Smooth muscle cell (in vitro differentiated cells): Measurements from ENCODE around the gene PSMB7. TPM values are rescaled to one million over a fixed set of nuclear protein-coding genes. Genes with fewer than 3 reads are reported as not detected.

Experiments
- DNase-seq: peaks from one replicate; lab custom pipeline; 2025; ENCODE audit not compliant: unreplicated experiment; lab: John Stamatoyannopoulos, UW
- H2AFZ ChIP-seq: fragments of 200-600 bp; sonication (generic); 2 replicates; pipeline ENCODE4 v1.6.0; 2016; ENCODE audit warnings: antibody characterized with exemption, low read depth, mild to moderate bottlenecking
- H3F3A ChIP-seq: fragments of 200-600 bp; sonication (generic); 2 replicates; pipeline ENCODE4 v1.6.0; 2017; ENCODE audit warnings: antibody characterized with exemption, low read depth
- H3K27ac ChIP-seq: fragments of 200-600 bp; sonication (generic); 2 replicates; pipeline ENCODE4 v1.5.1; 2016; ENCODE audit warnings: low read depth, mild to moderate bottlenecking
- H3K27me3 ChIP-seq: fragments of 200-600 bp; sonication (generic); 2 replicates; pipeline ENCODE4 v1.6.1; 2016; ENCODE audit warnings: low read depth, mild to moderate bottlenecking
- H3K36me3 ChIP-seq: fragments of 200-600 bp; sonication (generic); 2 replicates; pipeline ENCODE4 v1.5.1; 2016; ENCODE audit warnings: low read depth
- H3K4me1 ChIP-seq: fragments of 200-600 bp; sonication (generic); 2 replicates; pipeline ENCODE4 v1.5.1; 2016; ENCODE audit warnings: low read depth
- H3K4me2 ChIP-seq: fragments of 200-600 bp; sonication (generic); 2 replicates; pipeline ENCODE4 v1.6.0; 2016; ENCODE audit warnings: mild to moderate bottlenecking
- H3K4me3 ChIP-seq: fragments of 200-600 bp; sonication (generic); 2 replicates; pipeline ENCODE4 v1.5.1; 2016; ENCODE audit warnings: mild to moderate bottlenecking
- H3K79me2 ChIP-seq: fragments of 200-600 bp; sonication (generic); 2 replicates; pipeline ENCODE4 v1.6.0; 2016; ENCODE audit warnings: low read depth, mild to moderate bottlenecking
- H3K9ac ChIP-seq: fragments of 200-600 bp; sonication (generic); 2 replicates; pipeline ENCODE4 v1.6.0; 2016; ENCODE audit warnings: low read depth
- H3K9me3 ChIP-seq: fragments of 200-600 bp; sonication (generic); replicated peaks from 2 replicates; pipeline ENCODE4 v1.5.1; 2016; ENCODE audit warnings: low read depth
- H4K20me1 ChIP-seq: fragments of 200-600 bp; sonication (generic); 2 replicates; pipeline ENCODE4 v1.6.0; 2016; ENCODE audit warnings: low read depth
- CTCF ChIP-seq: fragments of 200-600 bp; sonication (generic); IDR thresholded peaks from 2 replicates; pipeline ENCODE4 v1.5.1; 2017; ENCODE audit warnings: borderline replicate concordance, mild to moderate bottlenecking, antibody characterized with exemption; ENCODE audit not compliant: insufficient read depth, poor library complexity, severe bottlenecking
- WGBS: methylation state at CpG from one replicate; pipeline ENCODE4 v1.1.7; 2016; ENCODE audit warnings: low lambda C conversion rate; 5-methylcytosine and 5-hydroxymethylcytosine counted together
- polyA plus RNA-seq: library from polyadenylated mRNA; unstranded; fragments of >200 nt; fragmentation: Nextera tagmentation; extraction: Ambion mirVana; gene quantifications from 2 replicates; pipeline ENCODE4 v1.2.1, GENCODE V29; 2016
- total RNA-seq: library from RNA; depleted of rRNA; stranded (reverse); fragments of >200 nt; gene quantifications from 2 replicates; pipeline ENCODE4 v1.2.3, GENCODE V29; 2014

PSMB7 gene
- total and polyA plus RNA-seq, 2 experiments from 2014 or later: 246 to 302 TPM

GRCh38 chr9:124439686-124440243, 24.5 kb upstream of the PSMB7 start:
- H3F3A ChIP-seq: no peaks in the 10 kb centered on the region
- TF ChIP-seq CTCF: no peak
- DNase-seq: no peak

GRCh38 chr9:124439086-124439485, 23.8 kb upstream of the PSMB7 start:
- TF ChIP-seq CTCF: no peak
- WGBS: 96% methylated on average over 1 of the region's 1 CpG

More at GRCh38 chr9:124439686-124440243, 24.5 kb upstream of the PSMB7 start:
- Histone ChIP-seq H3K9me3 (no peaks in the 10 kb centered on the region), H4K20me1 (no peaks in the 10 kb centered on the region), H3K27ac (no peak overlapping the region), H3K9ac (no peak overlapping the region), H3K4me2 (no peak overlapping the region), H3K27me3 (no peaks in the 10 kb centered on the region), H2AFZ (no peak overlapping the region), H3K79me2 (no peaks in the 10 kb centered on the region), H3K36me3 (no peaks in the 10 kb centered on the region), H3K4me1 (no peaks in the 10 kb centered on the region), H3K4me3 (no peak overlapping the region)
- WGBS: 94% methylated on average over 6 of the region's 6 CpGs

GRCh38 chr9:124438091-124438490, 22.8 kb upstream of the PSMB7 start:
- DNase-seq: no peak
- 94% methylated on average over 9 of the region's 9 CpGs for WGBS
- no peak overlapping the region for H3K9ac ChIP-seq

More at GRCh38 chr9:124439086-124439485, 23.8 kb upstream of the PSMB7 start:
- Histone ChIP-seq H3K36me3 (no peaks in the 10 kb centered on the region), H3K27ac (no peak overlapping the region), H3K9ac (no peak overlapping the region), H3K4me2 (no peak overlapping the region), H4K20me1 (no peaks in the 10 kb centered on the region), H3K9me3 (no peaks in the 10 kb centered on the region), H3K4me1 (no peaks in the 10 kb centered on the region), H2AFZ (no peak overlapping the region), H3F3A (no peaks in the 10 kb centered on the region), H3K79me2 (no peaks in the 10 kb centered on the region), H3K27me3 (no peaks in the 10 kb centered on the region), H3K4me3 (no peak overlapping the region)
- no peak for DNase-seq

More at GRCh38 chr9:124438091-124438490, 22.8 kb upstream of the PSMB7 start:
- TF ChIP-seq CTCF: no peak
- H3K9me3 ChIP-seq: no peaks in the 10 kb centered on the region
- H3K4me1 ChIP-seq: no peaks in the 10 kb centered on the region
- H3F3A ChIP-seq: no peaks in the 10 kb centered on the region
- no peaks in the 10 kb centered on the region for H4K20me1 ChIP-seq
- no peak overlapping the region for H3K4me2 ChIP-seq
- H3K27me3 ChIP-seq: no peaks in the 10 kb centered on the region
- H3K79me2 ChIP-seq: no peaks in the 10 kb centered on the region
- H3K36me3 ChIP-seq: no peaks in the 10 kb centered on the region
- no peak overlapping the region for H3K4me3 ChIP-seq
- H2AFZ ChIP-seq: no peak overlapping the region
- no peak overlapping the region for H3K27ac ChIP-seq
